ENCODE measurements around the gene MEX3D. TPM values are rescaled to one million over a fixed set of nuclear protein-coding genes. Genes with fewer than 3 reads are reported as not detected.

The MEX3D gene
- total and polyA plus RNA-seq, 2 experiments from 2014 or later: 6.6 to 38.7 TPM

- no peak for DNase-seq (ENCODE audit: low spot score)
- H3K4me1 ChIP-seq (ENCODE audit: insufficient read depth): no peaks in the 10 kb centered on the region
- H3K4me2 ChIP-seq: no peak overlapping the region
- 91% methylated on average over 10 of the region's 10 CpGs for WGBS (ENCODE audit: low lambda C conversion rate, missing lambda C conversion rate)
- H3K27me3 ChIP-seq: no peaks in the 10 kb centered on the region
- TF ChIP-seq EZH2 (IDR thresholded peaks at IDR 0.05; ENCODE audit: borderline replicate concordance) (no peak), CTCF (IDR thresholded peaks at IDR 0.05; ENCODE audit: poor library complexity) (no peak)
- H3K9me3 ChIP-seq (ENCODE audit: low read depth): no peaks in the 10 kb centered on the region
- no peaks in the 10 kb centered on the region for H3K36me3 ChIP-seq (replicated peaks; ENCODE audit: insufficient read depth, low read depth)
- no peak overlapping the region for H3K27ac ChIP-seq
- no peak overlapping the region for H3K4me3 ChIP-seq
- no peak overlapping the region for H2AFZ ChIP-seq
- peaks cover 25% of the 10 kb centered on the region for H4K20me1 ChIP-seq (ENCODE audit: insufficient read depth, poor library complexity, severe bottlenecking)
- no peaks in the 10 kb centered on the region for H3K9me2 ChIP-seq (replicated peaks; ENCODE audit: insufficient read depth)
- peaks cover 16% of the 10 kb centered on the region for H3K79me2 ChIP-seq
Observed at GRCh38 chr19:1553415-1553814, 14.7 kb downstream of the MEX3D start.

- 91% methylated on average over 17 of the region's 17 CpGs for WGBS (ENCODE audit: low lambda C conversion rate, missing lambda C conversion rate)
- Histone ChIP-seq H3K4me2 (no peak overlapping the region), H3K4me3 (no peak overlapping the region), H3K79me2 (no peaks in the 10 kb centered on the region), H3K27ac (no peak overlapping the region), H2AFZ (no peak overlapping the region), H3K27me3 (no peaks in the 10 kb centered on the region), H3K4me1 (ENCODE audit: insufficient read depth) (no peaks in the 10 kb centered on the region), H3K9me2 (replicated peaks; ENCODE audit: insufficient read depth) (no peaks in the 10 kb centered on the region), H3K9me3 (ENCODE audit: low read depth) (no peaks in the 10 kb centered on the region), H3K36me3 (replicated peaks; ENCODE audit: insufficient read depth, low read depth) (no peaks in the 10 kb centered on the region), H4K20me1 (ENCODE audit: insufficient read depth, poor library complexity, severe bottlenecking) (peaks cover 8% of the 10 kb centered on the region)
- DNase-seq (ENCODE audit: low spot score): no peak
- TF ChIP-seq EZH2 (IDR thresholded peaks at IDR 0.05; ENCODE audit: borderline replicate concordance) (no peak), CTCF (IDR thresholded peaks at IDR 0.05; ENCODE audit: poor library complexity) (no peak), EZH2phosphoT487 (IDR thresholded peaks at IDR 0.05; ENCODE audit: low read depth, severe bottlenecking, unreplicated experiment) (no peak)
Observed at GRCh38 chr19:1551068-1552040, 16.8 kb downstream of the MEX3D start.

- 96% methylated on average over 3 of the region's 4 CpGs for WGBS (ENCODE audit: low lambda C conversion rate, missing lambda C conversion rate)
- Histone ChIP-seq H3K4me3 (no peak overlapping the region), H4K20me1 (ENCODE audit: insufficient read depth, poor library complexity, severe bottlenecking) (peaks cover 6% of the 10 kb centered on the region), H3K27me3 (no peaks in the 10 kb centered on the region), H3K27ac (no peak overlapping the region), H3K36me3 (replicated peaks; ENCODE audit: insufficient read depth, low read depth) (no peaks in the 10 kb centered on the region), H3K4me2 (no peak overlapping the region), H3K4me1 (ENCODE audit: insufficient read depth) (no peaks in the 10 kb centered on the region), H3K9me3 (ENCODE audit: low read depth) (no peaks in the 10 kb centered on the region), H2AFZ (no peak overlapping the region), H3K9me2 (replicated peaks; ENCODE audit: insufficient read depth) (no peaks in the 10 kb centered on the region), H3K79me2 (no peaks in the 10 kb centered on the region)
- DNase-seq (ENCODE audit: low spot score): no peak
- TF ChIP-seq CTCF (IDR thresholded peaks at IDR 0.05; ENCODE audit: poor library complexity) (no peak), EZH2 (IDR thresholded peaks at IDR 0.05; ENCODE audit: borderline replicate concordance) (no peak), EZH2phosphoT487 (IDR thresholded peaks at IDR 0.05; ENCODE audit: low read depth, severe bottlenecking, unreplicated experiment) (no peak)
Observed at GRCh38 chr19:1549332-1549945, 18.7 kb downstream of the MEX3D start.

Measured in hepatocyte (in vitro differentiated cells).